ENCODE measurements around the gene CNTNAP3. TPM values are rescaled to one million over a fixed set of nuclear protein-coding genes. Genes with fewer than 3 reads are reported as not detected.
"Not testable (repeated sequence)": the region's sequence is repeated elsewhere in the genome, so short reads cannot be mapped to it uniquely, and the experiment has no call there.

CNTNAP3 gene
- total RNA-seq, 1 donor = 25.7 TPM

GRCh38 chr9:39028168-39028567 is 259.8 kb downstream of the CNTNAP3 start:
- DNase-seq (ENCODE audit: low read depth); H3K4me3 ChIP-seq (ENCODE audit: low read depth, low read length): not testable (repeated sequence)

GRCh38 chr9:39025911-39026588 is 261.9 kb downstream of the CNTNAP3 start:
- peak; percentile 55 for DNase-seq (ENCODE audit: low read depth)
- not testable (repeated sequence) for H3K4me3 ChIP-seq (ENCODE audit: low read depth, low read length)

Small RNA genes lying within 50 kb of the gene (small RNA-seq; reads per million reads assigned to genes)
- not detected for gene RN7SL640P

Other genes with a start within 250 kb of the CNTNAP3 start
- gene SPATA31A1, start 67.5 kb upstream of the CNTNAP3 start, total RNA-seq (ENCODE audit: low replicate concordance) = not detected in 2 replicates